Activated CD8-positive, alpha-beta T cell treated with anti-CD3 and anti-CD28 coated beads, Interleukin-2, amount 10 ng/mL, durations not matched to agents 7 days and 5 days (primary cell): ENCODE measurements around the gene FBRSL1. TPM values are rescaled to one million over a fixed set of nuclear protein-coding genes. Genes with fewer than 3 reads are reported as not detected.
"Not testable (repeated sequence)": the region's sequence is repeated elsewhere in the genome, so short reads cannot be mapped to it uniquely, and the experiment has no call there.

Experiments
- ATAC-seq: fragments of 150-1000 bp; cut with Tn5 transposase; one replicate; pipeline ENCODE4 v1.10.0; 2021; ENCODE audit warnings: moderate library complexity
- CTCF ChIA-PET: fragments of 350-600 bp; sonication (Branson Sonifier 250); formaldehyde crosslinking; loops from one replicate; lab custom pipeline; 2021; ENCODE audit warnings: antibody characterized with exemption; lab: Charles Lee
- POLR2A ChIA-PET: fragments of 350-600 bp; sonication (Branson Sonifier 250); formaldehyde crosslinking; loops from one replicate; lab custom pipeline; 2021; ENCODE audit warnings: antibody characterized with exemption; lab: Charles Lee
- DNase-seq: peaks from one replicate; pipeline ENCODE4 v3.0.0-alpha.2; 2020
- H3K27ac Mint-ChIP-seq: one replicate; pipeline ENCODE4 v1.8.0; 2021; ENCODE audit warnings: mild to moderate bottlenecking, mixed read lengths
- H3K27me3 Mint-ChIP-seq: one replicate; pipeline ENCODE4 v1.8.0; 2021; ENCODE audit warnings: low read depth, mixed read lengths
- H3K36me3 Mint-ChIP-seq: one replicate; pipeline ENCODE4 v1.8.0; 2021; ENCODE audit warnings: low read depth, mixed read lengths
- H3K4me1 Mint-ChIP-seq: one replicate; pipeline ENCODE4 v1.8.0; 2021; ENCODE audit warnings: low read depth, mixed read lengths
- H3K4me3 Mint-ChIP-seq: one replicate; pipeline ENCODE4 v1.8.0; 2021; ENCODE audit warnings: mild to moderate bottlenecking, mixed read lengths
- H3K9me3 Mint-ChIP-seq: one replicate; pipeline ENCODE4 v1.8.0; 2022; ENCODE audit warnings: mixed read lengths; ENCODE audit not compliant: insufficient read depth
- total RNA-seq, 2 experiments: library from RNA; stranded (reverse); gene quantifications; one replicate each; pipeline ENCODE4 v1.2.3, GENCODE V29; 2021

Gene FBRSL1
- total RNA-seq, 2 experiments from 2014 or later = 51.2 to 58.5 TPM

GRCh38 chr12:132454933-132455418 lies 35.0 kb upstream of the FBRSL1 start:
- POLR2A ChIA-PET = no interaction called here
- Mint-ChIP-seq H3K27me3 (no peaks in the 10 kb centered on the region), H3K27ac (peak overlapping the region; percentile 16), H3K4me3 (no peak overlapping the region), H3K9me3 (no peaks in the 10 kb centered on the region), H3K4me1 (peaks cover 28% of the 10 kb centered on the region), H3K36me3 (no peaks in the 10 kb centered on the region)
- no peak for DNase-seq
- CTCF ChIA-PET = no interaction called here
- no peak for ATAC-seq

GRCh38 chr12:132455565-132455964 lies 34.4 kb upstream of the FBRSL1 start:
- CTCF ChIA-PET = no interaction called here
- peak overlapping the region; percentile 16 for H3K27ac Mint-ChIP-seq
- H3K27me3 Mint-ChIP-seq = no peaks in the 10 kb centered on the region
- POLR2A ChIA-PET = no interaction called here
- ATAC-seq = no peak
- no peak overlapping the region for H3K4me3 Mint-ChIP-seq
- H3K36me3 Mint-ChIP-seq = no peaks in the 10 kb centered on the region
- no peaks in the 10 kb centered on the region for H3K9me3 Mint-ChIP-seq
- peaks cover 23% of the 10 kb centered on the region for H3K4me1 Mint-ChIP-seq
- DNase-seq = no peak

GRCh38 chr12:132456186-132456943 lies 33.6 kb upstream of the FBRSL1 start:
- CTCF ChIA-PET = no interaction called here
- no peaks in the 10 kb centered on the region for H3K9me3 Mint-ChIP-seq
- no peak overlapping the region for H3K4me3 Mint-ChIP-seq
- peaks cover 23% of the 10 kb centered on the region for H3K4me1 Mint-ChIP-seq
- DNase-seq (no peak), ATAC-seq (no peak)
- H3K27me3 Mint-ChIP-seq = no peaks in the 10 kb centered on the region
- H3K36me3 Mint-ChIP-seq = no peaks in the 10 kb centered on the region
- H3K27ac Mint-ChIP-seq = no peak overlapping the region
- POLR2A ChIA-PET = no interaction called here

- Mint-ChIP-seq H3K27ac (no peak overlapping the region), H3K9me3 (peaks cover 1% of the 10 kb centered on the region), H3K36me3 (no peaks in the 10 kb centered on the region), H3K4me1 (peaks cover 20% of the 10 kb centered on the region), H3K27me3 (no peaks in the 10 kb centered on the region), H3K4me3 (no peak overlapping the region)
- ATAC-seq = no peak
- CTCF ChIA-PET = no interaction called here
- DNase-seq = no peak
- POLR2A ChIA-PET = no interaction called here
Measured at GRCh38 chr12:132456944-132457495, 32.9 kb upstream of the FBRSL1 start.

GRCh38 chr12:132458441-132458840 lies 31.5 kb upstream of the FBRSL1 start:
- CTCF ChIA-PET = no interaction called here
- POLR2A ChIA-PET = no interaction called here

GRCh38 chr12:132458846-132459641 lies 30.9 kb upstream of the FBRSL1 start:
- CTCF ChIA-PET = no interaction called here
- Mint-ChIP-seq H3K36me3 (no peaks in the 10 kb centered on the region), H3K4me3 (no peak overlapping the region), H3K27ac (no peak overlapping the region), H3K27me3 (no peaks in the 10 kb centered on the region), H3K9me3 (peaks cover 5% of the 10 kb centered on the region), H3K4me1 (peaks cover 26% of the 10 kb centered on the region)
- no peak for ATAC-seq
- POLR2A ChIA-PET = no interaction called here
- no peak for DNase-seq

More at GRCh38 chr12:132458441-132458840, 31.5 kb upstream of the FBRSL1 start:
- H3K27ac Mint-ChIP-seq = no peak overlapping the region
- H3K36me3 Mint-ChIP-seq = no peaks in the 10 kb centered on the region
- H3K4me1 Mint-ChIP-seq = peaks cover 27% of the 10 kb centered on the region
- H3K4me3 Mint-ChIP-seq = no peak overlapping the region
- DNase-seq = no peak
- peaks cover 5% of the 10 kb centered on the region for H3K9me3 Mint-ChIP-seq
- ATAC-seq = no peak
- no peaks in the 10 kb centered on the region for H3K27me3 Mint-ChIP-seq

GRCh38 chr12:132460571-132460970 lies 29.4 kb upstream of the FBRSL1 start:
- Mint-ChIP-seq H3K36me3 (no peaks in the 10 kb centered on the region), H3K9me3 (peaks cover 5% of the 10 kb centered on the region), H3K27me3 (no peaks in the 10 kb centered on the region), H3K4me1 (peaks cover 11% of the 10 kb centered on the region), H3K27ac (no peak overlapping the region), H3K4me3 (no peak overlapping the region)
- ATAC-seq (no peak), DNase-seq (no peak)
- CTCF ChIA-PET = interaction anchor here (0.9 to 1.1 kb wide), 3 partner anchors 31 to 94 kb away, joined by 3 read pairs; no protein-coding TSS in a partner anchor
- POLR2A ChIA-PET = no interaction called here

- Mint-ChIP-seq H3K9me3 (peaks cover 5% of the 10 kb centered on the region), H3K4me3 (no peak overlapping the region), H3K27me3 (no peaks in the 10 kb centered on the region), H3K4me1 (peaks cover 7% of the 10 kb centered on the region), H3K36me3 (no peaks in the 10 kb centered on the region), H3K27ac (no peak overlapping the region)
- CTCF ChIA-PET = interaction anchor here (0.8 to 1.1 kb wide), 3 partner anchors 59 to 93 kb away, joined by 3 read pairs; no protein-coding TSS in a partner anchor
- POLR2A ChIA-PET = interaction anchor here (0.7 to 0.9 kb wide), 2 partner anchors 25 to 27 kb away, joined by 3 read pairs; no protein-coding TSS in a partner anchor
- DNase-seq = no peak
- no peak for ATAC-seq
Measured at GRCh38 chr12:132461526-132461925, 28.4 kb upstream of the FBRSL1 start.

GRCh38 chr12:132462788-132463187 lies 27.2 kb upstream of the FBRSL1 start:
- no peak for DNase-seq
- peaks cover under 1% of the 10 kb centered on the region for H3K27me3 Mint-ChIP-seq
- peaks cover 8% of the 10 kb centered on the region for H3K4me1 Mint-ChIP-seq
- peak; percentile 36 for ATAC-seq
- ChIA-PET POLR2A (interaction anchor here (0.6 to 1.3 kb wide), 4 partner anchors 10 to 26 kb away, joined by 3 to 5 read pairs (median 4); no protein-coding TSS in a partner anchor), CTCF (interaction anchor here (1.1 to 1.7 kb wide), 2 partner anchors 9 to 15 kb away, joined by 3 to 5 read pairs; no protein-coding TSS in a partner anchor)
- no peak overlapping the region for H3K4me3 Mint-ChIP-seq
- peaks cover 5% of the 10 kb centered on the region for H3K9me3 Mint-ChIP-seq
- no peak overlapping the region for H3K27ac Mint-ChIP-seq
- no peaks in the 10 kb centered on the region for H3K36me3 Mint-ChIP-seq

GRCh38 chr12:132463284-132463924 lies 26.5 kb upstream of the FBRSL1 start:
- not testable (repeated sequence) for H3K36me3 Mint-ChIP-seq, H3K4me3 Mint-ChIP-seq, ATAC-seq, H3K27me3 Mint-ChIP-seq, H3K27ac Mint-ChIP-seq, H3K9me3 Mint-ChIP-seq, DNase-seq
- ChIA-PET POLR2A (interaction anchor here (0.8 to 1.3 kb wide), 3 partner anchors 13 to 25 kb away, joined by 3 to 5 read pairs (median 4); no protein-coding TSS in a partner anchor), CTCF (interaction anchor here (1.1 to 1.7 kb wide), 2 partner anchors 10 to 15 kb away, joined by 3 to 5 read pairs; no protein-coding TSS in a partner anchor)
- peaks cover 14% of the 10 kb centered on the region for H3K4me1 Mint-ChIP-seq

GRCh38 chr12:132464304-132464703 lies 25.6 kb upstream of the FBRSL1 start:
- H3K4me3 Mint-ChIP-seq, H3K9me3 Mint-ChIP-seq, ATAC-seq, CTCF ChIA-PET, DNase-seq, H3K27me3 Mint-ChIP-seq, H3K27ac Mint-ChIP-seq, H3K36me3 Mint-ChIP-seq, POLR2A ChIA-PET: not testable (repeated sequence)
- peaks cover 20% of the 10 kb centered on the region for H3K4me1 Mint-ChIP-seq
